Measurements from ENCODE around the gene TMEM147. TPM values are rescaled to one million over a fixed set of nuclear protein-coding genes. Genes with fewer than 3 reads are reported as not detected.

TMEM147 gene
- total RNA-seq, 6 experiments from 2014 or later = 104 to 130 (median 115) TPM

- no peak for DNase-seq
Measured at GRCh38 chr19:35549879-35550523, 4.6 kb downstream of the TMEM147 start.

GRCh38 chr19:35551091-35551810 lies 5.8 kb downstream of the TMEM147 start:
- Mint-ChIP-seq H3K4me3 (no peak overlapping the region), H3K36me3 (ENCODE audit: low read depth) (peaks cover 6% of the 10 kb centered on the region; the same call in 1 of the 2 replicates), H3K27ac (no peak overlapping the region), H3K4me1 (ENCODE audit: low read depth) (peaks cover 12% of the 10 kb centered on the region), H3K27me3 (ENCODE audit: insufficient read depth) (peaks cover 10% of the 10 kb centered on the region), H3K9me3 (no peaks in the 10 kb centered on the region)
- TF ChIP-seq CTCF (IDR thresholded peaks at IDR 0.05) = no peak
- no peak for DNase-seq

More at GRCh38 chr19:35549879-35550523, 4.6 kb downstream of the TMEM147 start:
- H3K9me3 Mint-ChIP-seq = no peaks in the 10 kb centered on the region
- H3K27ac Mint-ChIP-seq = no peak overlapping the region
- H3K4me3 Mint-ChIP-seq = no peak overlapping the region
- peaks cover 15% of the 10 kb centered on the region for H3K4me1 Mint-ChIP-seq (ENCODE audit: low read depth)
- H3K36me3 Mint-ChIP-seq (ENCODE audit: low read depth) = peaks cover 6% of the 10 kb centered on the region; the same call in 1 of the 2 replicates
- TF ChIP-seq CTCF (IDR thresholded peaks at IDR 0.05) = no peak
- H3K27me3 Mint-ChIP-seq (ENCODE audit: insufficient read depth) = peaks cover 8% of the 10 kb centered on the region

- Mint-ChIP-seq H3K36me3 (ENCODE audit: low read depth) (no peaks in the 10 kb centered on the region), H3K4me1 (ENCODE audit: low read depth) (no peaks in the 10 kb centered on the region), H3K9me3 (no peaks in the 10 kb centered on the region), H3K27ac (no peak overlapping the region), H3K4me3 (no peak overlapping the region), H3K27me3 (ENCODE audit: insufficient read depth) (peaks cover 14% of the 10 kb centered on the region)
- DNase-seq = no peak
- no peak for TF ChIP-seq CTCF (IDR thresholded peaks at IDR 0.05)
Measured at GRCh38 chr19:35552534-35553384, 7.3 kb downstream of the TMEM147 start.

- TF ChIP-seq CTCF (IDR thresholded peaks at IDR 0.05) = no peak
- H3K4me3 Mint-ChIP-seq = no peak overlapping the region
- H3K36me3 Mint-ChIP-seq (ENCODE audit: low read depth) = no peaks in the 10 kb centered on the region
- no peak overlapping the region for H3K27ac Mint-ChIP-seq
- no peaks in the 10 kb centered on the region for H3K9me3 Mint-ChIP-seq
- peaks cover 14% of the 10 kb centered on the region for H3K27me3 Mint-ChIP-seq (ENCODE audit: insufficient read depth)
- no peak for DNase-seq
- no peaks in the 10 kb centered on the region for H3K4me1 Mint-ChIP-seq (ENCODE audit: low read depth)
Measured at GRCh38 chr19:35553385-35554000, 8.1 kb downstream of the TMEM147 start.

GRCh38 chr19:35554076-35554475 lies 8.7 kb downstream of the TMEM147 start:
- Mint-ChIP-seq H3K27ac (no peak overlapping the region), H3K27me3 (ENCODE audit: insufficient read depth) (peaks cover 17% of the 10 kb centered on the region), H3K9me3 (no peaks in the 10 kb centered on the region), H3K4me1 (ENCODE audit: low read depth) (no peaks in the 10 kb centered on the region), H3K4me3 (no peak overlapping the region), H3K36me3 (ENCODE audit: low read depth) (no peaks in the 10 kb centered on the region)
- no peak for TF ChIP-seq CTCF (IDR thresholded peaks at IDR 0.05)
- DNase-seq = no peak

All from HFFc6 (cell line).